ENCODE measurements around the gene KDM2B.

- no peak for TF ChIP-seq CBX8 (IDR thresholded peaks at IDR 0.05; ENCODE audit: borderline replicate concordance, low read depth, low read length)
- no peak for TF ChIP-seq EZH2 (IDR thresholded peaks at IDR 0.05; ENCODE audit: low read depth, low read length, severe bottlenecking)
- no peak for TF ChIP-seq RAD21 (IDR thresholded peaks at IDR 0.05 in 1 of 2, conservative IDR thresholded peaks at IDR 0.05 in 1 of 2; ENCODE audit: low read depth in 2 of 2, low read length in 2 of 2)
These were observed 29.7 kb downstream of the KDM2B start for GRCh38 chr12:121550974-121551634.
